GM19397 (cell line): ENCODE measurements around the gene WDR41.

Experiments used
- ATAC-seq: cut with Tn5 transposase; IDR thresholded peaks from one replicate; pipeline ENCODE4 v1.9.1; 2021; ENCODE audit warnings: mild to moderate bottlenecking, moderate library complexity; ENCODE audit not compliant: unreplicated experiment

WDR41 gene

GRCh38 chr5:77448831-77449230, 43.3 kb downstream of the WDR41 start:
- no peak for ATAC-seq

GRCh38 chr5:77444356-77444755, 47.8 kb downstream of the WDR41 start:
- ATAC-seq: no peak

GRCh38 chr5:77443670-77444069, 48.4 kb downstream of the WDR41 start:
- no peak for ATAC-seq

DNA sequence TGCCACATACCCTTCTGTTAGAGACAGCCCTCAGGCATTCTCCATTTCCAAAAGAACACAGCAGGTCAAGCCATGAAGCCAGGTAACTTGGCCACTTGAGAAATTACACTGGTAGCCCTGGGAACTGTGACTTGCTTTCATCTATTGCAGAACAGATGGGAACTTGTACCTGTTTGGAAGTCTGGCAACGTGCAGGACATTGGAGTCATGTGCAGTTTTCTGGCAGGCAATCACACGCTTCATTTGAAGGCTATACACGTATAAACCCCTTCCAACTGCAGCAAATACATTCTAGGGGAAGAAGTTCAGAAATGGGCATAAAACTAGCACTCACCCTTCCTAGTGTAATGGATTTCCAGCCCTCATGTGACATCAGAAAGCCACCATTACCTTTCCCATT, 54.0 kb downstream of the WDR41 start:
- ATAC-seq: no peak

DNA sequence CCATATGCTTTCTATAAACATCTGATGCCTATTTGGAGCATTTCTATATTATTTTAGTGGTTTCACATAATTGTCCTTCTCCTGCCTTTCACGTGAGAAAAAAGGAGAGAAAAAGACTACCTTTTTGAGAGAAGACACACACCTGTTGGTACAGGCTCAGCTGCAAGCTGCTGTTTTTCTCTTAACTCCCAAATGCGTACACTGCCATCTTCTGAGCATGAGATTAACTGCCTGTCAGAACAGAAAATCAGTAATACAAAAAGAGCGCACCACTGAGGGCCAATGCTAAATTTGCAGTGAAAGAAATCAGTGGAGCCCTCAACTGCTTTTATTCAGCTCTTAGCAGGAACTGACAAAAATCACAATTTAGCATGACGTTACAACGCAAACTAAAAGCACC, 54.9 kb downstream of the WDR41 start:
- ATAC-seq: no peak

DNA sequence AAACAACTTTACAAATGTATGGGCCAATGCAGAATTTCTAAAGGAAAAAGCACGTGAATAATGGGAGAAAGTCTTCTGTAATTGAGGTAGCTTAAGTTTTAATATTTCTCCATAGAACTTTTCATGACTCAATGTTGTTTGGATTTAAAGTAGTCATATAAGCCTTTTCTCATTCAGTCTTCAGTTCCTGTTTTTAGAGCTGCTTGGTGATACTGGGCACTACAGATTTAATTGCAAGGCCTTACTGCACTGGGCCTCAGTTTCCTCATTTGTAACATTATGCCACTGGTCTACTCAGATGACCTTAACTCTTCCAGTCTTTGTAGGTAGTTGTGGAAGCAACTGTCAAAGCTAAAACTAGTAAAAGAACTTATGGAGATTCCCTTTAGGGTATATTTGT, 60.4 kb downstream of the WDR41 start:
- no peak for ATAC-seq

GRCh38 chr5:77431286-77431685, 60.8 kb downstream of the WDR41 start:
- no peak for ATAC-seq

- ATAC-seq: no peak
These were observed 61.4 kb downstream of the WDR41 start for GRCh38 chr5:77430726-77431125.

DNA sequence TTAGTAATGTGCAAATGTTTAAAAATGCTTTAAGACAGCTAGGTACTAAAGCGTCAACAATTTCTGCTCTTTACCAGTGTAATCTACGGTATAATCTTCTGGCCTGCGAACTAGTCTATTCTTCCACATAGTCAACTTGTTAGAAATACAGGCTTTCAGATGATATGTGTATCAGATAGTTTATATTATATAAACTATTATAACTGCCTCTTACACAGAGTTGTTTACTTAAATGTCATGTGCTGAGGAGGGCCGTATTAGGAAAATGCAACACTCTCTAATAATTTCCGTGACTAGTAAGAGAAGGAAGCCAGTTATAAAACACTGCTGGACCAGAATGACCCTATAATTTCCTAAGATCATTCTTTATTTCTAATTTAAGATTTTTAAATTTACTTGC, 63.6 kb downstream of the WDR41 start:
- ATAC-seq: no peak

- no peak for ATAC-seq
These were observed 64.1 kb downstream of the WDR41 start for GRCh38 chr5:77427998-77428397.

- ATAC-seq: no peak
These were observed 65.4 kb downstream of the WDR41 start for GRCh38 chr5:77426670-77427069.

GRCh38 chr5:77425998-77426659, 66.0 kb downstream of the WDR41 start:
- no peak for ATAC-seq

DNA sequence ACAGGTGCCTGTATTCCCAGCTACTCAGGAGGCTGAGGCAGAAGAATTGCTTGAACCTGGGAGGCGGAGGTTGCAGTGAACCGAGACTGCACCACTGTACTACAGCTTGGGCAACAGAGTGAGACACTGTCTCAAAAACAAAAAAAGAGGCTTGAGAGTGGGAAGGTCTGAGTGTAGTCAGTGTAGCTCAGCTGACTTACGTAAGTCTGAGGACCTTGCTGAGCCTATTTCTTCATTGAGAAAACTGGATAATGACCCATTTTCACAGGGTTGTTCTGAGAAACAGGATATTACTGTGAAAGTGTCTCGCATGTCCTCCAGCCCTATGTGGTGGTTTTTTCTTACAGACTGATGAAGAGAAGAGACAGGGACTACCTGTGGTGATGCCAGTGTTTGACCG, 66.7 kb downstream of the WDR41 start:
- no peak for ATAC-seq

- ATAC-seq: no peak
These were observed 67.2 kb downstream of the WDR41 start for GRCh38 chr5:77424921-77425320.

GRCh38 chr5:77423022-77423750, 68.9 kb downstream of the WDR41 start:
- ATAC-seq: no peak

- no peak for ATAC-seq
These were observed 71.2 kb downstream of the WDR41 start for GRCh38 chr5:77420940-77421339.

DNA sequence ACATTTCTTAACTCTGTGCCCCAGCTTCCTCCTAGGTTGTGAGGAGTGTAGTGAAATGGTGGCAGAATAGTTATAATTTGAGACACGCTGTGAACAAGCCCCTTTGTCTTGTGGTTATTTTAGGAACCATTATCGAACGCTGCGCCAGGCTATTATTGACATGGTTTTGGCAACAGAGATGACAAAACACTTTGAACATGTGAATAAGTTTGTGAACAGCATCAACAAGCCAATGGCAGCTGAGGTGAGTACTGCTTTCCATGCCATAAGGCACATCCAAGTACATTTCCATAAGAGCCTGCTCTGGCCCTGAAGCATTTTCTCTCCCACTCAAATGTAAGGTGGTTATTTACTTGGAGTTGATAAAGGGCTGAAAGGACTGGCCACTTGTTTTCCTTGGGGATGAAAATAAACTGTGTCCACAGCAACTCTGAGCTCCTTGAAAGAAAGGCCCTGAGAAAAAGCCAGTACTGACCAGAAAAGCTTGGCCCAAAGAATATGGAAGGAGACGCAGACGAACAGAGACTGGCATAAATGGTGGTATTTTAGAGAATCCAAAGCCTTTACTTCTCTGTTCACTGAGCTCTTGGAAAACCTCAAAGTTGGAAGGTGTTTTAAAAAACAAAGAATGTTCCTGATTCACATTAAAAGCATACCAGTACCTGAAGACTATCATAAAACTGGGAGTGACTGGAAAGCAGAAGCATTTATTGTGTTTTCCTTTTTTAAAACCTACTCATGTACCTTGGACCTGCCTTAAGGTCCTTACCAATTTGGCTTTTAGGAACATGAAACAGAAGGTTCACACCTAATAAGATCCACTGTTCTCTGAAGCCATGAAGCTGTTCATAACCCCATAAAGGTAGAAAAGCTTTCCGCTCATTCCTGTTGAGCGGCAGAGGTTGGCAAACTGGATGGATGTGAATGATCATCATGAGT, 72.2 kb downstream of the WDR41 start:
- no peak for ATAC-seq

DNA sequence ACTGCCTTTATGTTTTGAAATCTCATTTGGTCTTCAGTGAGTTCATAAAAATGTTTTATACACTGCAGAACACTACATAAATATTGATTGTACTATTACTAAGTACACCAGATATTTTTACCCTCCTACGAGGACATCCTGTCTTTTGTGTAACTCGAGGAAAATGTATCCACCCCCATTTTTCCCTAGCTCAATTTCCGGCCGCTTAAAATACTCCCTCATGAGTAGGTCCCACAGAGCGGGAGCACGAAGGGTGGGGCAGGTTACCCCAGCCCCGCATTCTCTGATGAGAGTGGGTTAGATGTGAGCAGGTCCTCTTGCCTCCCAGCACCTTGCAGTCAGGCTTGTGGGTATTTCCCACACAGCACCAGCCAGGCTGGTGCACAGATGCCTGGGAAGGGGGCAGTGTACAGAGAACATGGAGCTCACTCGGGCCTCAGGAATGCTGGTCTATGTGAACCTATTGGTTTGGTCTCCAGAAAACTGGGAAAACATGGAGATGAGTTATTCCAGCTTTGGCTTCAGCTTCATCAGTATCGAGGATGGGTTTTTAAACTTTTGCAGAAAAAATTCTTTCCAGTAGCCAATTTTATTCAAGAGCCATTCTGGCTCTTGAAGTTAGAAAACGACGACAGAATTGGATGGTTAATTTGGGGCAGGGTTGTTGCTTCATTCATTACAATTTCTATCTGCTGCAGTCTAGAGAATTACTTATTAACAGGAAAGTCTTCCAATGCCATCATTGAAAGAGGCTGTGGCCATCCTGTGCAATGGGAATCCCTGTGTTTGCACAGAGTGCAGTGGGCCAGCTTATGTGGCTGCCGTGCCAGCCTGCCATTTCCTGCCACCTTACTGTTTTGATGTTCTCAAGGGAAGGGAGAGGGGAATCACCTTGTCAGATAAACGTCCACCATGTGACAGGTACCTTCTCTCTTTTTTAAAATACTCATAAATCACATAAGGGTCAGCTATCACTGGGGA, 73.2 kb downstream of the WDR41 start:
- ATAC-seq: no peak

DNA sequence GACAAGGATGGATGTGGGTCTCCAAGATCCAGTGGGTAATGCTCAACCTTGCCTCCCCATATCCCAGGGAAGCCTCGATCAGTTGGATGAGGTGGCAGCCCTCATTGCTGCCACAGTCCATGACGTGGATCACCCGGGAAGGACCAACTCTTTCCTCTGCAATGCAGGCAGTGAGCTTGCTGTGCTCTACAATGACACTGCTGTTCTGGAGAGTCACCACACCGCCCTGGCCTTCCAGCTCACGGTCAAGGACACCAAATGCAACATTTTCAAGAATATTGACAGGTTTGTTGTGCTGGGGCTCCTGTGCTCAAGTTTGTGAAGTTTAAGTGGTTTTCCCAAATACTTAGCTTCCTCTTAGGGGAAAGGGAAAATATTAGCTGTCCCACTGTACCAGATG, 74.0 kb downstream of the WDR41 start:
- ATAC-seq: no peak

- no peak for ATAC-seq
These were observed 79.1 kb downstream of the WDR41 start for GRCh38 chr5:77413049-77413448.
